Liver (tissue), 9 donors: ENCODE data around the gene RPS6KB2. TPM values are rescaled to one million over a fixed set of nuclear protein-coding genes. Genes with fewer than 3 reads are reported as not detected.

Experiments used
- DNase-seq: peaks from one replicate; pipeline ENCODE4 v3.0.0-alpha.2; 2017; ENCODE audit warnings: low spot score
- H3K27ac ChIP-seq, 2 donors: one replicate each; pipeline ENCODE4 v1.7.0; 2013; ENCODE audit warnings: inconsistent platforms in 2 of 2, low read length in 2 of 2, control low read depth in 1 of 2, low read depth in 1 of 2, mild to moderate bottlenecking in 1 of 2
- H3K27me3 ChIP-seq, 4 donors: one replicate each; pipeline versions ENCODE4 v1.6.1 to v1.7.0; 2013; ENCODE audit warnings: low read length in 3 of 4, inconsistent platforms in 1 of 4, mild to moderate bottlenecking in 1 of 4, moderate library complexity in 1 of 4; ENCODE audit not compliant: control insufficient read depth in 4 of 4, insufficient read depth in 4 of 4
- H3K36me3 ChIP-seq, 4 donors: one replicate each; pipeline versions ENCODE4 v1.6.1 to v1.7.0; 2013; ENCODE audit warnings: low read length in 3 of 4, mild to moderate bottlenecking in 3 of 4, low read depth in 1 of 4, moderate library complexity in 1 of 4; ENCODE audit not compliant: control insufficient read depth in 4 of 4, insufficient read depth in 3 of 4
- H3K4me1 ChIP-seq, 4 donors: one replicate each; pipeline versions ENCODE4 v1.6.1 to v1.7.0; 2013; ENCODE audit warnings: low read length in 3 of 4, mild to moderate bottlenecking in 3 of 4, moderate library complexity in 1 of 4; ENCODE audit not compliant: control insufficient read depth in 4 of 4, insufficient read depth in 4 of 4
- H3K4me3 ChIP-seq, 3 donors: one replicate each; pipeline versions ENCODE4 v1.6.1 to v1.7.0; 2013; ENCODE audit warnings: low read length in 3 of 3, control low read depth in 1 of 3, low read depth in 1 of 3, mild to moderate bottlenecking in 1 of 3
- H3K9ac ChIP-seq, 2 donors: one replicate each; pipeline ENCODE4 v1.7.0; 2013; ENCODE audit warnings: low read length in 2 of 2, mild to moderate bottlenecking in 2 of 2, moderate library complexity in 2 of 2, control low read depth in 1 of 2, low read depth in 1 of 2
- H3K9me3 ChIP-seq, 4 donors: one replicate each; pipeline versions ENCODE4 v1.6.1 to v1.7.0; 2013; ENCODE audit warnings: low read length in 3 of 4; ENCODE audit not compliant: control insufficient read depth in 4 of 4
- CTCF ChIP-seq: fragments of 150-350 bp; IDR thresholded peaks from 2 replicates; pipeline ENCODE4 v1.5.1; 2017; ENCODE audit warnings: improper control_type of control experiment, low read depth, low read length; ENCODE audit not compliant: missing input control
- EGR1 ChIP-seq, 2 donors: IDR thresholded peaks; 2 replicates each; pipeline ENCODE4 v1.6.1; 2016 to 2018; ENCODE audit warnings: antibody characterized with exemption in 2 of 2, low read depth in 2 of 2
- FOXA1 ChIP-seq: IDR thresholded peaks from 2 replicates; pipeline ENCODE4 v1.6.1; 2016; ENCODE audit warnings: antibody characterized with exemption
- FOXA2 ChIP-seq: IDR thresholded peaks from 2 replicates; pipeline ENCODE4 v1.6.1; 2016; ENCODE audit warnings: antibody characterized with exemption
- GABPA ChIP-seq, 2 donors: IDR thresholded peaks in 1 of 2; conservative IDR thresholded peaks in 1 of 2; 2 replicates each; pipeline ENCODE4 v1.6.1; 2016; ENCODE audit warnings: antibody characterized with exemption in 2 of 2, mild to moderate bottlenecking in 1 of 2, moderate library complexity in 1 of 2
- HNF4A ChIP-seq, 2 donors: conservative IDR thresholded peaks; 2 replicates each; pipeline ENCODE4 v1.6.1; 2016; ENCODE audit warnings: antibody characterized with exemption in 2 of 2, mild to moderate bottlenecking in 2 of 2
- HNF4G ChIP-seq: IDR thresholded peaks from 2 replicates; pipeline ENCODE4 v1.6.1; 2016; ENCODE audit warnings: antibody characterized with exemption
- JUND ChIP-seq, 2 donors: IDR thresholded peaks; 2 replicates each; pipeline ENCODE4 v1.6.1; 2016; ENCODE audit warnings: antibody characterized with exemption in 2 of 2
- NR2F2 ChIP-seq: IDR thresholded peaks from 2 replicates; pipeline ENCODE4 v1.6.1; 2016; ENCODE audit warnings: antibody characterized with exemption
- RAD21 ChIP-seq, 2 donors: IDR thresholded peaks; 2 replicates each; pipeline ENCODE4 v1.6.1; 2016; ENCODE audit warnings: antibody characterized with exemption in 2 of 2, mild to moderate bottlenecking in 2 of 2
- RXRA ChIP-seq, 2 donors: IDR thresholded peaks; 2 replicates each; pipeline ENCODE4 v1.6.1; 2017 to 2018; ENCODE audit warnings: antibody characterized with exemption in 2 of 2, mild to moderate bottlenecking in 1 of 2
- SP1 ChIP-seq: IDR thresholded peaks from 2 replicates; pipeline ENCODE4 v1.6.1; 2018; ENCODE audit warnings: antibody characterized with exemption, mild to moderate bottlenecking
- TAF1 ChIP-seq: conservative IDR thresholded peaks from 2 replicates; pipeline ENCODE4 v1.6.1; 2016; ENCODE audit warnings: antibody characterized with exemption, mild to moderate bottlenecking
- YY1 ChIP-seq: IDR thresholded peaks from 2 replicates; pipeline ENCODE4 v1.6.1; 2016; ENCODE audit warnings: antibody characterized with exemption, mild to moderate bottlenecking
- WGBS: extraction: QIAGEN DNeasy Blood & Tissue Kit; methylation state at CpG from one replicate; pipeline ENCODE4 v1.1.7; 2013; 5-methylcytosine and 5-hydroxymethylcytosine counted together
- polyA plus RNA-seq, 2 donors: library from polyadenylated mRNA; stranded (reverse) in 1 of 2; unstranded in 1 of 2; fragments of 200-250 nt in 1 of 2; fragments of >200 nt in 1 of 2; fragmentation: Nextera tagmentation in 1 of 2; extraction: Ambion mirVana in 1 of 2; gene quantifications; one replicate each; pipeline versions ENCODE4 v1.2.1 to v1.2.3, GENCODE V29; 2013 to 2015
- total RNA-seq, 2 donors: library from RNA; depleted of rRNA; stranded (reverse); fragments of >200 nt; gene quantifications; one replicate each; pipeline ENCODE4 v1.2.3, GENCODE V29; 2014
- TF ChIP-seq, protein P1 (sequence below): IDR thresholded peaks from 2 replicates; pipeline ENCODE4 v1.6.1; 2016; ENCODE audit warnings: antibody characterized with exemption
- TF ChIP-seq, protein P2 (sequence below): IDR thresholded peaks from 2 replicates; pipeline ENCODE4 v1.6.1; 2016; ENCODE audit warnings: antibody characterized with exemption, mild to moderate bottlenecking
- TF ChIP-seq, protein P3 (sequence below): IDR thresholded peaks from 2 replicates; pipeline ENCODE4 v1.6.1; 2016; ENCODE audit warnings: antibody characterized with exemption
- TF ChIP-seq, protein P4 (sequence below): IDR thresholded peaks from 2 replicates; pipeline ENCODE4 v1.6.1; 2016; ENCODE audit warnings: antibody characterized with exemption
- donor health status: healthy.
- donor health status: healthy.
- donor health status: healthy.
- donor health status: healthy.
- donor health status: healthy.

RPS6KB2 gene
- total and polyA plus RNA-seq, 4 donors, result 31.5 to 49.6 (median 37.7) TPM

- DNase-seq, result no peak
- Histone ChIP-seq H3K27me3 (no peaks in the 10 kb centered on the region), H3K4me1 (peaks cover 0 to 3% (median 0%) of the 10 kb centered on the region in 4 donors), H3K36me3 (no peaks in the 10 kb centered on the region), H3K4me3 (no peak overlapping the region), H3K9me3 (no peaks in the 10 kb centered on the region), H3K27ac (no peak overlapping the region), H3K9ac (no peak overlapping the region)
- TF ChIP-seq, protein P1, sequence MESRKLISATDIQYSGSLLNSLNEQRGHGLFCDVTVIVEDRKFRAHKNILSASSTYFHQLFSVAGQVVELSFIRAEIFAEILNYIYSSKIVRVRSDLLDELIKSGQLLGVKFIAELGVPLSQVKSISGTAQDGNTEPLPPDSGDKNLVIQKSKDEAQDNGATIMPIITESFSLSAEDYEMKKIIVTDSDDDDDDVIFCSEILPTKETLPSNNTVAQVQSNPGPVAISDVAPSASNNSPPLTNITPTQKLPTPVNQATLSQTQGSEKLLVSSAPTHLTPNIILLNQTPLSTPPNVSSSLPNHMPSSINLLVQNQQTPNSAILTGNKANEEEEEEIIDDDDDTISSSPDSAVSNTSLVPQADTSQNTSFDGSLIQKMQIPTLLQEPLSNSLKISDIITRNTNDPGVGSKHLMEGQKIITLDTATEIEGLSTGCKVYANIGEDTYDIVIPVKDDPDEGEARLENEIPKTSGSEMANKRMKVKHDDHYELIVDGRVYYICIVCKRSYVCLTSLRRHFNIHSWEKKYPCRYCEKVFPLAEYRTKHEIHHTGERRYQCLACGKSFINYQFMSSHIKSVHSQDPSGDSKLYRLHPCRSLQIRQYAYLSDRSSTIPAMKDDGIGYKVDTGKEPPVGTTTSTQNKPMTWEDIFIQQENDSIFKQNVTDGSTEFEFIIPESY, result no peak
- TF ChIP-seq SP1 (no peak), GABPA (IDR thresholded peaks at IDR 0.05 in 1 of 2, conservative IDR thresholded peaks at IDR 0.05 in 1 of 2) (no peak), JUND (IDR thresholded peaks at IDR 0.05) (no peak), RAD21 (IDR thresholded peaks at IDR 0.05) (no peak), FOXA1 (no peak), CTCF (no peak), EGR1 (IDR thresholded peaks at IDR 0.05; ENCODE audit: low read depth in 2 of 2) (no peak), TAF1 (no peak), HNF4G (no peak), FOXA2 (no peak), HNF4A (conservative IDR thresholded peaks at IDR 0.05) (no peak), NR2F2 (no peak), RXRA (IDR thresholded peaks at IDR 0.05) (no peak), YY1 (no peak)
- TF ChIP-seq, protein P2, sequence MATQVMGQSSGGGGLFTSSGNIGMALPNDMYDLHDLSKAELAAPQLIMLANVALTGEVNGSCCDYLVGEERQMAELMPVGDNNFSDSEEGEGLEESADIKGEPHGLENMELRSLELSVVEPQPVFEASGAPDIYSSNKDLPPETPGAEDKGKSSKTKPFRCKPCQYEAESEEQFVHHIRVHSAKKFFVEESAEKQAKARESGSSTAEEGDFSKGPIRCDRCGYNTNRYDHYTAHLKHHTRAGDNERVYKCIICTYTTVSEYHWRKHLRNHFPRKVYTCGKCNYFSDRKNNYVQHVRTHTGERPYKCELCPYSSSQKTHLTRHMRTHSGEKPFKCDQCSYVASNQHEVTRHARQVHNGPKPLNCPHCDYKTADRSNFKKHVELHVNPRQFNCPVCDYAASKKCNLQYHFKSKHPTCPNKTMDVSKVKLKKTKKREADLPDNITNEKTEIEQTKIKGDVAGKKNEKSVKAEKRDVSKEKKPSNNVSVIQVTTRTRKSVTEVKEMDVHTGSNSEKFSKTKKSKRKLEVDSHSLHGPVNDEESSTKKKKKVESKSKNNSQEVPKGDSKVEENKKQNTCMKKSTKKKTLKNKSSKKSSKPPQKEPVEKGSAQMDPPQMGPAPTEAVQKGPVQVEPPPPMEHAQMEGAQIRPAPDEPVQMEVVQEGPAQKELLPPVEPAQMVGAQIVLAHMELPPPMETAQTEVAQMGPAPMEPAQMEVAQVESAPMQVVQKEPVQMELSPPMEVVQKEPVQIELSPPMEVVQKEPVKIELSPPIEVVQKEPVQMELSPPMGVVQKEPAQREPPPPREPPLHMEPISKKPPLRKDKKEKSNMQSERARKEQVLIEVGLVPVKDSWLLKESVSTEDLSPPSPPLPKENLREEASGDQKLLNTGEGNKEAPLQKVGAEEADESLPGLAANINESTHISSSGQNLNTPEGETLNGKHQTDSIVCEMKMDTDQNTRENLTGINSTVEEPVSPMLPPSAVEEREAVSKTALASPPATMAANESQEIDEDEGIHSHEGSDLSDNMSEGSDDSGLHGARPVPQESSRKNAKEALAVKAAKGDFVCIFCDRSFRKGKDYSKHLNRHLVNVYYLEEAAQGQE, result no peak
- TF ChIP-seq, protein P3, sequence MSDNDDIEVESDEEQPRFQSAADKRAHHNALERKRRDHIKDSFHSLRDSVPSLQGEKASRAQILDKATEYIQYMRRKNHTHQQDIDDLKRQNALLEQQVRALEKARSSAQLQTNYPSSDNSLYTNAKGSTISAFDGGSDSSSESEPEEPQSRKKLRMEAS, result no peak
- TF ChIP-seq, protein P4, sequence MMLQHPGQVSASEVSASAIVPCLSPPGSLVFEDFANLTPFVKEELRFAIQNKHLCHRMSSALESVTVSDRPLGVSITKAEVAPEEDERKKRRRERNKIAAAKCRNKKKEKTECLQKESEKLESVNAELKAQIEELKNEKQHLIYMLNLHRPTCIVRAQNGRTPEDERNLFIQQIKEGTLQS, result no peak
- 68% methylated on average over 18 of the region's 18 CpGs for whole genome bisulfite sequencing
Observed at GRCh38 chr11:67408437-67409200, 19.7 kb upstream of the RPS6KB2 start.
